GM18867 (cell line): Measurements from ENCODE around the gene EXOSC6.
"Not testable (repeated sequence)": the region's sequence is repeated elsewhere in the genome, so short reads cannot be mapped to it uniquely, and the experiment has no call there.

Experiments used
- ATAC-seq: cut with Tn5 transposase; IDR thresholded peaks from one replicate; pipeline ENCODE4 v1.9.1; 2021; ENCODE audit warnings: mild to moderate bottlenecking, moderate library complexity; ENCODE audit not compliant: unreplicated experiment

EXOSC6 gene

DNA sequence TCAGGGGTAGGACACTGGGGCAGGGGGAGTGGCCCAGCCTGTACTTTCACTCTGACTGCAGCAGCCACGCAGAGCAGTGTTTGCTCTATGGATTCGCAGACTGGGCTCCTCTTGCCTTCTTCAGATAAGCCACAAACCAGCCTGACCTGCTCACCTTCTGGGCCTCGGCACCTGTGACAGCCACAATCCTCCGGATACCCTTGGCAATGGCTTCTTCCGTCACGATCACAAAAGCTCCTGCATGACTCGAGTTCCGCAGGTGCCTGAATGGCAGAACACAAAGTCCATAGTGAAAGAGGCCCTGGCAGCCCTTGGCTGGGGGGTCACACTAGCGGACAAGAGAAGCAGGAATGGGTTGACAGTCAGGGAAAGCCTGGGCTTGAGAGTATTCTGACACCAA, 3.8 kb upstream of the EXOSC6 start:
- no peak for ATAC-seq

DNA sequence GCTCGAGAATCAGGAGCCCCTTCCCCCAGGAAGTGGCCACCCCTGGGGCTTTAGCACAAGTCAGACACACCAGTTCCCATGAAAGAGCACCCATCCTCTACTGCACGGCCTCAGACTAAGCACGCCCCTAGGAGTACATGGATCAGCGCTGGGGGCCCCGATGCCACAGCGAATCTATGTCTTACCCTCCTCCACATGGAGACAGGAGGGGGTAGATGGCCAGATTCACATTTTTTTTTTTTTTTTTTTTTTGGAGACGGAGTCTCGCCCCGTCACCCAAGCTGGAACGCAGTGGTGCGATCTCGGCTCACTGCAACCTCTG, 3.2 kb upstream of the EXOSC6 start:
- ATAC-seq: no peak

DNA sequence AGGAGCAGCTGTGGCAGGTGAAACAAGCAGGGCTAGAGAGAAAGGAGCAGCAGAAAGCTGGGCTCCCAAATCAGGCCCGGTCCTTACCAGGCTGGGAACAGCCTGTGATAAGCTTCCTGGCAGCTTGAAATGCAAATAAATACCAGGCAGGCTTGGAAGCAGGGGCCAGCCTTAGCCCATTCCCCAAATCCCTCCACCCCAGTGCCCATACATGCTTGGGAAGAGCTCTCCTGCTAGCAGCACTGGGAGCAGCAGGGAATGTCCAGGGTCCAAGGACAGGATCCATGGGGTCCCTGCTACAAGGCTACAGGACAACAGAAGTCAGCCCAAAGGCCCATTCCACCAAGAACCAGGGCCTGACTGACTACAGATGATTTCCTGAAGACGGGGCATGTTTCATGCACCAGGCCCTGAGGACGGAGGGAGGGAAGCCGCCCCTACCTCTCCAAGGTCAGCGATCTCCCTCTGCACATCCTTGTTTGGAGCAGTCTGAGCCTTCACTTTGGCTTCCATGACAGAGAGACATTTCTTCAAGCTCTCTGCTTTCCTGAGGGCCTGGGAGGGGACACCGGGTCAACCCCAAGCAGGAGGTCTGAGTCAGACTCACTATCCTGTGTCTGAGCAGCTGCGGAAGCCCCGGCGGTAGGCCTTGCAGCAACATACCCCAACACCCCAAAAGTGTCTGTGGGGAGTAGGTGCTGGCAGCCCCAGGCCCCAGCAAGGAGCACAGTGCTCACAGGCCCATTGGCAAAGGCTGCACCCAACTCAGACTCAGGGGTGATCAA, 2.6 kb upstream of the EXOSC6 start:
- ATAC-seq: no peak

DNA sequence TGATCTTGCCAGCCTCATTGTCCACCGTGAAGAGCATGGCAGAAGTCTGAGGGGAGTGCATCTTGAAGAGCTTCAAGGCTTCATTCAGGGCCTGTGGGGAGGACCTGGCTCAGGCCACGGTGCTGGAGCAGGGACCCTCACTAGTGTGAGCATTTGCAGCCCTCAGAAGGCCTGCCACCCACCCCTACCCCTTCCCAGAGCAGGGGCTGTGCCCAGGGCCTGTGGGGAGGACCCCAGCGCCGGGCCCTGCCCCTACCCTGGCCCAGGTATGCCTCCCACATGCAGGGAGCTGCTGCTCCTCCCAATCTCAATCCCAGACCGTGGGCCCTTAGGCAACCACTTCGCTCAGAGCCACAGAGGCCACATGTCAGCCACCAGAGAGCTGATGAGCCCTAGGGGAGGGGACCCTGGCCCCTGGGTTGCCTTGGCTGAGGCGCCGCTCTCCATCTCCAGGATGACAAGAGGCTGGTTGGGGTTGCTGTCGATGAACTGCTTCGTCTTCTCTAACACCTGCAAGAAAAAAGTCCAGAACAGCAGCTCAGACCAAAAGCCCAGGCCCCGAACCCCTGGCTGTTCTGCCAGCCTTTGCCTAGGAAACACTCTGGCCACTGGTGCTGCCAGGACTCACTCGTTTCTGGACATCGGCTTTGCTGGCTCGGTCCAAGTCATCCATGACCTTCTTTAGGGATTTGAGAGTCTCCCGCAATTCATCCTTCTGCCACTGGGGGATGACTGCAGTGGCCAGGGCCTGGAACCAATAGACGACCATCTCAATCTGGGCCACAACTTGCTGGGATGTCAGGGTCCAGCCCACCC, 1.8 kb upstream of the EXOSC6 start:
- ATAC-seq: no peak

DNA sequence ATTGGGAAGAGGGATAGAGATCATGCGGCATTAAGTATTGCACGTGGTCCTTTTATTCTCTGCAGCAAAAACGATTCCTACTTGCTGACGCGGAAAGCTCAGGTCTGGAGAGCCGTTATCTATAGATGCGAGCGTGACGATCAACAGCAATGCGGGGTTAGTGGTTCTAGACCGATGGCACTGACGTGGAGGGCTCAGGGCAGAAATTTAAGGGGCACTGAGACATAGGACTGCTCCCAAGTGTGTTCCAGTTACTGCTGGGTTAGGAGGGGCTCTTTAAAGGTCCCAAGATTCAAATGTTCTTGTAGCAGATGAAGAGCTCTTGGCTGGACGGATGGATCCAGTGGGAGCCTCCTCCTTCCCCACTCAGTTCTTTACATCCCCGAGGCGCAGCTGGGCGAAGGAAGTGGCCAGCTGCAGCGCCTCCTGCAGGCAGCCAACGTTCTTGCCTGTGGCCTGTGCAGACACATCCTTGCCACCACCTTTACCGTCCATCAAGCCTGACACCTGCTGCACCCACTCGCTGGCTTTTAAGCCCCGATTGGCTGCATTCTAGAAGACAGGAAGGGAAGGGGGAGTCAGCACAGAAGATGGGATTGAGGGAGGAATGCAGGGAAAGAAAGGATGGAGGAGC, 732 bp upstream of the EXOSC6 start:
- no peak for ATAC-seq

DNA sequence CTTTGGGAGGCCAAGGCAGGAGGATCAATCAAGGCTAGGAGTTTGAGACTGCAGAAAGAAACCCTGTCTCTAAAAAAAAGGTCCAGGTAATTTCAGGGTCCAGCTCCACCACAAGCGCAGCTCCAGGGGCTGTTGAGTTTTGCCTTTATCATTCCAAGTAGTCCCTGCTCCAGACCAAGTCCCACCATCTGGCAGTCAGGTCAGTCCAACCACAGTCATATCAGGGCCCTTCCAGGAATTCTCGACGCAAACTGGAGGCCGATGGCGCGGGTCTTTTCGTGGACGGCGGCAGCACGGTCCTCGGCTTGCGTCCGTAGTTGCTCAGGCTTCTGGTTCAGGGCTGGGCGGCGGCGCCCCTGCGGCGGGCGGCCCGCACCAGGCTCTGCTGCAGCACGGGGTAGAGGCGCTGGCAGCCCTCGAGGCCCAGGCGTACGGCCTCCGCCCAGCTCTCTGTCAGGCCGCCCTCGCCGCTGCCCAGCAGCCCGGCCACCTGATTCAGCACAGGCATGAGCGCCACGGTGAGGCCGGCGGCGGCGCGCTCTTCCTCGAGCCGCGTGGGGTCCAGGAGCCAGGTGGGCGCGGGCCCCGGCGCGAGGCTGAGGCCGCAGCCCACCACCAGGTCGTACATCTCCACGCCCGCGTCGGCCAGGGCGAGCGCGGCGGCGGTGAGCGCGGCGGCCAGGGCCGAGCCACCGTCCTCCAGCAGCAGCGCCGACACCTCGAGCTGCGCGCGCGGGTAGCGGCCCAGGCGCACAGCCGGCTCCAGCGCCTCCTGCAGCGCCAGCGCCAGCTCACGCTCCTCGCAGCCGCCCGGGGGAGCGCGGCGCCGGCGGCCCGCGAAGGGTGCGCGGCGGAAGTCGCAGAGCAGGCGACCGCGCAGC, 752 bp downstream of the EXOSC6 start:
- peak; percentile 45 for ATAC-seq

DNA sequence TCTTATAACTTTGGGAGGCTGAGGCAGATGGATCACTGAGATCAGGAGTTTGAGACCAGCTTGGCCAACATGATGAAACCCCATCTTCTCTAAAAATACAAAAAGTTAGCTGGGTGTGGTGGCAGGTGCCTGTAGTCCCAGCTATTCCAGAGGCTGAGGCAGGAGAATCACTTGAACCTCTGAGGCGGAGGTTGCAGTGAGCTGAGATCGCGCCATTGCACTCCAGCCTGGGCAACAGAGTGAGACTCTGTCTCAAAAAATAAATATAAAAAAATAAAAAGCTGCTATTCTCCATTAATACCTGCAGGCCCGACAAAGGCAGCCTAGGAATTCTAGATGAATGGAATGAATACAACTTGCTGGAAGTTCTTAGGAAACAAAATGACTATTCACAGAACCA, 2.0 kb downstream of the EXOSC6 start:
- not testable (repeated sequence) for ATAC-seq

DNA sequence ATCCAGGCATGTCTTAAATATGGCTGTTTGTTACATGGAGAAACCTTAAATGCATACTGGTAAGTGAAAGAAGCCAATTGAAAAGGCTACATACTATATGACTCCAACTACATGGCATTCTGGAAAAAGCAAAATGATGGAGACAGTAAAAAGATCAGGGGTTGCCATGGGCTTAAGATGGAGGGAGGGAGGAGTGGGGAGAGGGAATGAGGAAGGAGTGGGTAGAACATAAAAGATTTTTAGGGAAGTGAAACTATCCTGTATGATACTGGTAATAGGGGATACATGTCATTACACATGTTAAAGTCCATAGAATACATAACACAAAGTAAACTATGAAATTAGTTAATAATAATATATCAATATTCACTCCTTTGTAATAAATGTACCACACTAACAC, 13.0 kb downstream of the EXOSC6 start:
- not testable (repeated sequence) for ATAC-seq

DNA sequence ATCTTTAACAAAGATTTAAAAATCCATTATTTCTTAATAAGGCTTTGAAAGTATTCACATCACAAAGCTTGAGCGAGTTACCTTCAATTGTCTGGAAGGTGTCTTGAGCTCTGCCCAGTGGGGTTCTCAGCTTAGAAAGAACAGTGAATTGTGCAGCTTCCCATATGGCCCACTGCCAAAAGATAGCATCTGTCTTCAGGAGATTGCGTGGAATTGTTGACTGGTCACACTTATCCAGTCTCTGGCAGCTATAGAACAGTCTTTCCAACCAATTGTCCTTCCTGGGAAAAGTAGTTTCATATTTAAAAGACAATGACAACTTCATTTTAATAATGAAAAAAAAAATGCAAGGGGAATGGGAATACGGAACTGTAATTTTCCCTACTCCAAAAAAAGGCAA, 19.9 kb downstream of the EXOSC6 start:
- ATAC-seq: not testable (repeated sequence)

DNA sequence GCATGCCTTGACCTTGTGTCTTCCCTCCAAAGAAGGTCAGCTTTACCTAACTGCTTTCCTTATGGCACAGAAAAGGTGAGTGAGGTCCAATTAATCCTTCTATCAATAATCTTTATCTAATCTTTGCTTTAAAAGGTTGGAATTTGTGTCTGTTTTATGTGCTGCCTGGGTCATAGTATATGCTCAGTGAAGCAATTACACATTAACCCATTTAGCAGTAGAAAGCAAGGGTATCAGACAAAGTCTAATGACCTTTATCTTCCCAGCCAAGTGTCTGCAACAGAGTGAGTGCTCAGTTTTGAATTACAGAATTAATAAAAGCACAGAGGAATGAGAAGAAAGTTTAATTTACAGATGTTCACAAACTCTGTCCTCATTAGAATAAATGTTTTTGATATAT, 25.7 kb downstream of the EXOSC6 start:
- not testable (repeated sequence) for ATAC-seq

DNA sequence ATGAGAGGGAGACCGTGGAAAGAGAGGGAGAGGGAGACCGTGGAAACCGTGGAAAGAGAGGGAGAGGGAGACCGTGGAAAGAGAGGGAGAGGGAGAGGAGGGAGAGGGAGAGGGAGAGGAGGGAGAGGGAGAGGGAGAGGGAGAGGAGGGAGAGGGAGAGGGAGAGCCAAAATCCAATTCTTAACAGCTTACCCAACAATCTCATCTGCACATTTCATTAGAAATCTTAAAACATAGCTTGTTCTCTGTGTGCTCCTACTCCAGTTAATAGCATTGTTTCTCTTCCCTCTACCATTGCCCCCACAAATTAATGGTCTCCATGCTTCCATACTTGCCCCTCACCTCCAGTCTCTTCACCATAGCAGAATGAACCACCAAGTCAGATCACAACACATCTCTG, 26.3 kb downstream of the EXOSC6 start:
- not testable (repeated sequence) for ATAC-seq

DNA sequence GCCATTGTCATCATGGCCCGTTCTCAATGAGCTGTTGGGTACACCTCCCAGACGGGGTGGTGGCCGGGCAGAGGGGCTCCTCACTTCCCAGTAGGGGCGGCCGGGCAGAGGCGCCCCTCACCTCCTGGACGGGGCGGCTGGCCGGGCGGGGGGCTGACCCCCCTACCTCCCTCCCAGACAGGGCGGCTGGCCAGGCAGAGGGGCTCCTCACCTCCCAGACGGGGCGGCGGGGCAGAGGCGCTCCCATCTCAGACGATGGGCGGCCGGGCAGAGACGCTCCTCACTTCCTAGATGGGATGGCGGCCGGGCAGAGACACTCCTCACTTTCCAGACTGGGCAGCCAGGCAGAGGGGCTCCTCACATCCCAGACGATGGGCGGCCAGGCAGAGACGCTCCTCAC, 27.1 kb downstream of the EXOSC6 start:
- not testable (repeated sequence) for ATAC-seq

DNA sequence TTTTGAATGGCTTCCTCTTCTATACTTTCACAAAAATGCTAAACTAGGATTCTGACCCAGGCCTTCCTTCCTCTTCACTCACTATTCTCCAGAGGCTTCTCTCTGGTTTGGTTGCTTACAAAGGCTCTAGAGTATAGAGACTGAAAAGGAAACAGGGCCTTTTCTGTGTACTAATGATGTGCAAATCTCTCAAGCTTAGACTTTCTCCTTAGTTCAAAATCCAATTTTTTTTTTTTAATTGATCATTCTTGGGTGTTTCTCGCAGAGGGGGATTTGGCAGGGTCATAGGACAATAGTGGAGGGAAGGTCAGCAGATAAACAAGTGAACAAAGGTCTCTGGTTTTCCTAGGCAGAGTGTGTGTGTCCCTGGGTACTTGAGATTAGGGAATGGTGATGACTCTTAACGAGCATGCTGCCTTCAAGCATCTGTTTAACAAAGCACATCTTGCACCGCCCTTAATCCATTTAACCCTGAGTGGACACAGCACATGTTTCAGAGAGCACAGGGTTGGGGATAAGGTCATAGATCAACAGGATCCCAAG, 27.7 kb downstream of the EXOSC6 start:
- not testable (repeated sequence) for ATAC-seq

DNA sequence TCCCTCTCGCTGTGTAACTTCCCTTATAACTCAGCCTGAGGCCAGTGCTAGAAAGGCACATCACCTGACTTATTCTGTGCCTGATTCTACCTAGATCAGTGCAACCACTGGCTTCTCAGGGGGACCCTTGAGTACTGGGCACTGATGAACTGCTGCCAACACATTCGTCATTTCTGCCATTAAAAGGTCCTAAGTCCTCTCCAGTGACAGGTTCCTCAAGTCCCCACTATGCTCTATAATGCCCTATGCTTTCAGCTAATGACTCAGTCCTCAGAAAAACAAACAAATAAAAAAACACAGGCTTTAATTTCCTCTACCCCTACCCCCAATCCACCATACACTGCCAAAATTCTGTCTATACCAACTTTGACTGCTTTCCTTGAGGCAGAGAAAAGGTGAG, 28.5 kb downstream of the EXOSC6 start:
- ATAC-seq: not testable (repeated sequence)

DNA sequence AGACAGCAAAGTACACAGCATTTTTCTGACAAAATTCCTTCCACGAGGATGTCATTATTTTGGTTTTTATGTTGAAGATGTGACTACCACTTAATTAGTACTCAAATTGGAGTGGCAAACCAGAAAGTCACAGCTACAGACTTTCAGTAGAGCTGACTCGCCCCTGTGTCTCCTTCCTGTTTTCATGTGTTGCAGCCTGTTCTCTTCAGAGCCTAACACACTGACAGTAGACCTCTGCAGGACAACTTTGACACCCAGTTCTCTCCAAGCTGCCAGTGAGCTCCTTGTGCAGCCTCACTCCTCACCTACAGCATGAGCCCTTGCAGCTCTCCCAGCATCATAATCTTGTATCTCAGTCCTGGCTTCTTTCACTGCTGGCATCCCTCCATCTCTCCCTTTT, 29.2 kb downstream of the EXOSC6 start:
- ATAC-seq: not testable (repeated sequence)

DNA sequence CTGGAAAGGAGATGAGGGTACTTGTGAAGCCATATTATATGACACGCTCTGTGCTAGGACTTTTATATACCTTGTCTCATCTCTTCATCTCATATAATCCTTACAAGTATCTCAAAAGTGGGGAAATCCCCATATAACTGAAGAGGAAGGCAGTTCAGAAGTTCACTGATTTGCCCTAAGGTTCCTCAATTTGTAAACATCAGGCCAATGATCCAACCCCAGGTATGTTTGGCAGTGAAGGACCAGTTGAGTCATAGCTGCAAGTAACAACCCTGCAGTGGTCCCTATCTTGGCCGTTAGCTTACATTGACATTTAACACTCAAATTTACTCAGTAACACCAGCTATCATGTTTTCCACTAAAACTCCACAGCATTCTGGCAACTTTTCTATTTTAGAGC, 33.2 kb downstream of the EXOSC6 start:
- ATAC-seq: not testable (repeated sequence)

DNA sequence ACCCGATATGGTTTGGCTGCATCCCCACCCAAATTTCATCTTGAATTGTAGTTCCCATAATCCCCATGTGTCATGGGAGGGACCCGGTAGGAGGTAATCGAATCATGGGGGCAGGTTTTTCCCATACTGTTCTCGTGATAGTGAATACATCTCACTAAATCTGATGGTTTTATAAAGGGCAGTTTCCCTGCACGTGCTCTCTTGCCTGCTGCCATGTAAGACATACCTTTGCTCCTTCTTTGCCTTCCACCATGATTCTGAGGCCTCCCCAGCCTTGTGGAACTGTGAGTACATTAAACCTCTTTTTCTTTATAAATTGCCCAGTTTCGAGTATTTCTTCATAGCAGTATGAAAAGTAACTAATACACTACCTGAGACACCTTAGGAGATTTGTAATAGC, 45.4 kb downstream of the EXOSC6 start:
- not testable (repeated sequence) for ATAC-seq

DNA sequence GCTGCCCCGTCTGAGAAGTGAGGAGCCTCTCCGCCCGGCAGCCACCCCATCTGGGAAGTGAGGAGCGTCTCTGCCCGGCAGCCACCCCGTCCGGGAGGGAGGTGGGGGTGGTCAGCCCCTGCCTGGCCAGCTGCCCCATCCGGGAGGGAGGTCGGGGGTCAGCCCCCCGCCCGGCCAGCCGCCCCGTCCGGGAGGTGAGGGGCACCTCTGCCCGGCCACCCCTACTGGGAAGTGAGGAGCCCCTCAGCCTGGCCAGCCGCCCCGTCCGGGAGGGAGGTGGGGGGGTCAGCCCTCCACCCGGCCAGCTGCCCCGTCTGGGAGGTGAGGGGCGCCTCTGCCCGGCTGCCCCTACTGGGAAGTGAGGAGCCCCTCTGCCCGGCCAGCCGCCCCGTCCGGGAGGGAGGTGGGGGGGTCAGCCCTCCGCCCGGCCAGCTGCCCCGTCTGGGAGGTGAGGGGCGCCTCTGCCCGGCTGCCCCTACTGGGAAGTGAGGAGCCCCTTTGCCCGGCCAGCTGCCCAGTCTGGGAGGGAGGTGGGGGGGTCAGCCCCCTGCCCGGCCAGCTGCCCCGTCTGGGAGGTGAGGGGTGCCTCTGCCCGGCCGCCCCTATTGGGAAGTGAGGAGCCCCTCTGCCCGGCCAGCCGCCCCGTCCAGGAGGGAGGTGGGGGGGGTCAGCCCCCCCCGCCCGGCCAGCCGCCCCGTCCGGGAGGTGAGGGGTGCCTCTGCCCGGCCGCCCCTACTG, 46.9 kb downstream of the EXOSC6 start:
- ATAC-seq: not testable (repeated sequence)

DNA sequence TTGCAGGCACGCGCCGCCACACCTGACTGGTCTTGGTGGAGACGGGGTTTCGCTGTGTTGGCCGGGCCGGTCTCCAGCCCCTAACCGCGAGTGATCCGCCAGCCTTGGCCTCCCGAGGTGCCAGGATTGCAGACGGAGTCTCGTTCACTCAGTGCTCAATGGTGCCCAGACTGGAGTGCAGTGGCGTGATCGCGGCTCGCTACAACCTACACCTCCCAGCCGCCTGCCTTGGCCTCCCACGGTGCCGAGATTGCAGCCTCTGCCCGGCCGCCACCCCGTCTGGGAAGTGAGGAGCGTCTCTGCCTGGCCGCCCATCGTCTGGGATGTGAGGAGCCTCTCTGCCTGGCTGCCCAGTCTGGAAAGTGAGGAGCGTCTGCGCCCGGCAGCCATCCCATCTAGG, 47.7 kb downstream of the EXOSC6 start:
- ATAC-seq: not testable (repeated sequence)

DNA sequence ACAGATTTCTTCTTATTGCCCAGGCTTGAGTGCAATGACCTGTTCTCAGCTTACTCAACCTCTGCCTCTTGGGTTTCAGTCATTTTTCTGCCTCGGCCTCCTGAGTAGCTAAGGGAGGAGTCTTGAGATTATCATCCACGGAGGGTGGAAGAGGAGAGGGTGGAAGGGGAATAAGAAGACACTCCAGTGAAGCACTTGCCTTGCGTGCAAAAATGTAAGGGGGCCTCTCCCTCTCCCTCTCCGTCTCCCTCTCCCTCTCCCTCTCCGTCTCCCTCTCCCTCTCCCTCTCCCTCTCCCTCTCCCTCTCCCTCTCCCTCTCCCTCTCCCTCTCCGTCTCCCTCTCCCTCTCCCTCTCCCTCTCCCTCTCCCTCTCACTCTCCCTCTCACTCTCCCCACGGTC, 48.2 kb downstream of the EXOSC6 start:
- not testable (repeated sequence) for ATAC-seq
